ENCODE measurements around the gene SPEM3.

SPEM3 gene

DNA sequence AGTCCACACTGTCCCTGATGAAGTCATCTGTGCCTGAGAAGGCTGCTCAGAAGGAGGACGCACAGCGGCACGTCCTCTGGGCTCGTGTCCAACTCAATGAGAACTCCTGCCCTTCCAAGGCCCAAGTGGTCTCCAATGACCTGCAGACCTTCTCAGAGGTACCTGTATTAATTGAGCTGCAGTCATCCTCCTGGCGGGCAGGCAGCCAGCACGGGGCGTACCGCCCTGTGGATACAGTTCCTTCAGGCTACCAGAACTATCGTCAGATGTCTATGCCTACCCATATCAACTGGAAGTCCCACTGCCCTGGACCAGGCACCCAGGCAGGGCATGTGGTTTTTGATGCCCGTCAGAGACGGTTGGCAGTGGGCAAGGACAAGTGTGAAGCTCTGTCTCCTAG, 3.6 kb downstream of the SPEM3 start:
- H3K27ac ChIP-seq (ENCODE audit: insufficient read depth, low read length, poor library complexity, severe bottlenecking): no peak overlapping the region
- H3K27me3 ChIP-seq (replicated peaks; ENCODE audit: control insufficient read depth, insufficient read depth, low read length, poor library complexity, severe bottlenecking): no peaks in the 10 kb centered on the region
- DNase-seq: no peak

GRCh38 chr17:7435676-7436555, 7.3 kb downstream of the SPEM3 start:
- DNase-seq: peak; percentile 35 to 53 (median 51)
- peak overlapping the region; percentile 82 for H3K27ac ChIP-seq (ENCODE audit: insufficient read depth, low read length, poor library complexity, severe bottlenecking)
- H3K9me3 ChIP-seq (ENCODE audit: control insufficient read depth, low read length): no peaks in the 10 kb centered on the region
- peaks cover 51% of the 10 kb centered on the region for H3K4me1 ChIP-seq (ENCODE audit: control insufficient read depth, insufficient read depth, low read length, poor library complexity, severe bottlenecking)
- peak overlapping the region; percentile 63 for H3K4me3 ChIP-seq (ENCODE audit: insufficient read depth, low read depth, low read length, poor library complexity, severe bottlenecking)
- H3K27me3 ChIP-seq (replicated peaks; ENCODE audit: control insufficient read depth, insufficient read depth, low read length, poor library complexity, severe bottlenecking): peaks cover 26% of the 10 kb centered on the region
- H3K36me3 ChIP-seq (ENCODE audit: control insufficient read depth, insufficient read depth, low read length): no peaks in the 10 kb centered on the region

More for the DNA sequence above, 3.6 kb downstream of the SPEM3 start:
- H3K4me3 ChIP-seq (ENCODE audit: insufficient read depth, low read depth, low read length, poor library complexity, severe bottlenecking): no peak overlapping the region
- peaks cover 18% of the 10 kb centered on the region for H3K4me1 ChIP-seq (ENCODE audit: control insufficient read depth, insufficient read depth, low read length, poor library complexity, severe bottlenecking)
- no peaks in the 10 kb centered on the region for H3K36me3 ChIP-seq (ENCODE audit: control insufficient read depth, insufficient read depth, low read length)
- no peaks in the 10 kb centered on the region for H3K9me3 ChIP-seq (ENCODE audit: control insufficient read depth, low read length)

GRCh38 chr17:7436556-7437368, 8.1 kb downstream of the SPEM3 start:
- Histone ChIP-seq H3K36me3 (ENCODE audit: control insufficient read depth, insufficient read depth, low read length) (no peaks in the 10 kb centered on the region), H3K27me3 (replicated peaks; ENCODE audit: control insufficient read depth, insufficient read depth, low read length, poor library complexity, severe bottlenecking) (peaks cover 31% of the 10 kb centered on the region), H3K27ac (ENCODE audit: insufficient read depth, low read length, poor library complexity, severe bottlenecking) (peak overlapping the region; percentile 82), H3K9me3 (ENCODE audit: control insufficient read depth, low read length) (no peaks in the 10 kb centered on the region), H3K4me1 (ENCODE audit: control insufficient read depth, insufficient read depth, low read length, poor library complexity, severe bottlenecking) (peaks cover 52% of the 10 kb centered on the region), H3K4me3 (ENCODE audit: insufficient read depth, low read depth, low read length, poor library complexity, severe bottlenecking) (peak overlapping the region; percentile 63)
- DNase-seq: peak; percentile 61 to 68 (median 65)

- no peaks in the 10 kb centered on the region for H3K9me3 ChIP-seq (ENCODE audit: control insufficient read depth, low read length)
- no peaks in the 10 kb centered on the region for H3K36me3 ChIP-seq (ENCODE audit: control insufficient read depth, insufficient read depth, low read length)
- H3K4me3 ChIP-seq (ENCODE audit: insufficient read depth, low read depth, low read length, poor library complexity, severe bottlenecking): peak overlapping the region; percentile 29
- peaks cover 31% of the 10 kb centered on the region for H3K27me3 ChIP-seq (replicated peaks; ENCODE audit: control insufficient read depth, insufficient read depth, low read length, poor library complexity, severe bottlenecking)
- peaks cover 52% of the 10 kb centered on the region for H3K4me1 ChIP-seq (ENCODE audit: control insufficient read depth, insufficient read depth, low read length, poor library complexity, severe bottlenecking)
- no peak overlapping the region for H3K27ac ChIP-seq (ENCODE audit: insufficient read depth, low read length, poor library complexity, severe bottlenecking)
- no peak for DNase-seq
Measured at GRCh38 chr17:7437369-7437863, 8.8 kb downstream of the SPEM3 start.

DNA sequence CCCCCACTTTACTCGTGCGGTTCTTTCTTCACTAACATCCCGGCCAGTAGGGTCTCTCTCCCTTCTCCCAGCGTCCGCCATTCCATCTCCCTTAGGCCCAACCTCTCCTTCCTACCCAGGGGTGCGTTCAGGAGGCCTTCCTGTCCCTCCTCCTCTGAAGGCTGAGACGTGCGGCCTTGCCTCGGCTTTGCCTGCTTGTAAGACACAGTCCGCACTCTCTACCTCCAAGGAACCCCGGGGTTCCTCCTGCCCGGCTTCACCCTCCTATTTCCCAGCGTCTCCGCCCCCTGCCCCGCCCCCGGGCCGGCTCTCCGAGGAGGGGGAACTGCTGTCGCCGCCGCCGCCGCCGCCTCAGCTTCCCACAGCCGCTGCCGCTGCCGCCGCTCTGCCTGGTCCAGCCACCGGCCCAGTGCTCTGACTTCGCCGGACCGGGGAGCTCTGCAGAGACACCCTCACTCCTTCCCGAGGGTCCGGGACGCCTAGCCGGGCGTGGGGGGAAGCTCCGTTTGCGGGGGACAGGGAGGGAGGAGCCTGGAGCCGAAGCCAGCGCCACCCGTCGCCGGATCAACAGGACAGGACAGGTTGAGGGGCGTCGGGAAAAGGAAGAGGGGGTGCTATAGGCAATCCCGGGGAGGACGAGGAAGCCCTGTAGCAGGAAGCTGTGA, 9.4 kb downstream of the SPEM3 start:
- no peaks in the 10 kb centered on the region for H3K9me3 ChIP-seq (ENCODE audit: control insufficient read depth, low read length)
- H3K4me1 ChIP-seq (ENCODE audit: control insufficient read depth, insufficient read depth, low read length, poor library complexity, severe bottlenecking): peaks cover 52% of the 10 kb centered on the region
- H3K27me3 ChIP-seq (replicated peaks; ENCODE audit: control insufficient read depth, insufficient read depth, low read length, poor library complexity, severe bottlenecking): peaks cover 31% of the 10 kb centered on the region
- peak in 1 of 3 donors; percentile 29 for DNase-seq
- no peak overlapping the region for H3K4me3 ChIP-seq (ENCODE audit: insufficient read depth, low read depth, low read length, poor library complexity, severe bottlenecking)
- H3K36me3 ChIP-seq (ENCODE audit: control insufficient read depth, insufficient read depth, low read length): no peaks in the 10 kb centered on the region
- H3K27ac ChIP-seq (ENCODE audit: insufficient read depth, low read length, poor library complexity, severe bottlenecking): no peak overlapping the region

- Histone ChIP-seq H3K27me3 (replicated peaks; ENCODE audit: control insufficient read depth, insufficient read depth, low read length, poor library complexity, severe bottlenecking) (peaks cover 31% of the 10 kb centered on the region), H3K4me1 (ENCODE audit: control insufficient read depth, insufficient read depth, low read length, poor library complexity, severe bottlenecking) (peaks cover 52% of the 10 kb centered on the region), H3K36me3 (ENCODE audit: control insufficient read depth, insufficient read depth, low read length) (no peaks in the 10 kb centered on the region), H3K4me3 (ENCODE audit: insufficient read depth, low read depth, low read length, poor library complexity, severe bottlenecking) (no peak overlapping the region), H3K27ac (ENCODE audit: insufficient read depth, low read length, poor library complexity, severe bottlenecking) (no peak overlapping the region), H3K9me3 (ENCODE audit: control insufficient read depth, low read length) (no peaks in the 10 kb centered on the region)
- DNase-seq: no peak
Measured at GRCh38 chr17:7438656-7439460, 10.2 kb downstream of the SPEM3 start.

DNA sequence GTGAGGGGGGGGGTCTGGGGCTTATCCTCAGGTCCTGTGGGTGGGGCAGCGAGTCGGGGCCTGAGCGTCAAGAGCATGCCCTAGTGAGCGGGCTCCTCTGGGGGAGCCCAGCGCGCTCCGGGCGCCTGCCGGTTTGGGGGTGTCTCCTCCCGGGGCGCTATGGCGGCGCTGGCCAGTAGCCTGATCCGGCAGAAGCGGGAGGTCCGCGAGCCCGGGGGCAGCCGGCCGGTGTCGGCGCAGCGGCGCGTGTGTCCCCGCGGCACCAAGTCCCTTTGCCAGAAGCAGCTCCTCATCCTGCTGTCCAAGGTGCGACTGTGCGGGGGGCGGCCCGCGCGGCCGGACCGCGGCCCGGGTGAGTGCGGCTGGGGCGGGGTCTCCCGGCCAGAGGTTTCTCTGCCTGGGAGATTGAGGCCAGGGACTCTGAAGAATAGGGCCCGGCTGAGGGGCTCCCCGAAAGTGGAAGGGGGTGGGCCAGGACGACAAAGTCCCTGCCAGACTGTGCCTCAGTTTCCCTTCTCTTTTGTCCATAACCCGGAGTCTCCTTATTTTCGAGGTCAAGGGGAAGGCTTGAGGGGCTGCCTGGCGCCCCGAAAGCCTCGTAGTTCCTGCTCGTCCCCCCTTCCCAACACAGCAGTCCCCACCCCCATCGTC, 10.9 kb downstream of the SPEM3 start, which contains the start of gene FGF11:
Gene FGF11, plus strand, starts transcription at position 51 of the 651 bp plus-strand sequence. Its CDS starts 109 bp downstream, at position 160.
- peaks cover 52% of the 10 kb centered on the region for H3K4me1 ChIP-seq (ENCODE audit: control insufficient read depth, insufficient read depth, low read length, poor library complexity, severe bottlenecking)
- peak within 1 kb of the TSS; percentile 32 for H3K4me3 ChIP-seq (ENCODE audit: insufficient read depth, low read depth, low read length, poor library complexity, severe bottlenecking)
- DNase-seq: no peak
- no peak within 1 kb of the TSS for H3K27ac ChIP-seq (ENCODE audit: insufficient read depth, low read length, poor library complexity, severe bottlenecking)
- H3K36me3 ChIP-seq (ENCODE audit: control insufficient read depth, insufficient read depth, low read length): no peaks in the 10 kb centered on the region
- H3K27me3 ChIP-seq (replicated peaks; ENCODE audit: control insufficient read depth, insufficient read depth, low read length, poor library complexity, severe bottlenecking): peaks cover 31% of the 10 kb centered on the region
- no peaks in the 10 kb centered on the region for H3K9me3 ChIP-seq (ENCODE audit: control insufficient read depth, low read length)

GRCh38 chr17:7440113-7440833, 11.6 kb downstream of the SPEM3 start:
- peak overlapping the region; percentile 32 for H3K4me3 ChIP-seq (ENCODE audit: insufficient read depth, low read depth, low read length, poor library complexity, severe bottlenecking)
- no peak for DNase-seq
- H3K27me3 ChIP-seq (replicated peaks; ENCODE audit: control insufficient read depth, insufficient read depth, low read length, poor library complexity, severe bottlenecking): peaks cover 34% of the 10 kb centered on the region

More at GRCh38 chr17:7440113-7440833, 11.6 kb downstream of the SPEM3 start:
- Histone ChIP-seq H3K36me3 (ENCODE audit: control insufficient read depth, insufficient read depth, low read length) (no peaks in the 10 kb centered on the region), H3K4me1 (ENCODE audit: control insufficient read depth, insufficient read depth, low read length, poor library complexity, severe bottlenecking) (peaks cover 55% of the 10 kb centered on the region), H3K27ac (ENCODE audit: insufficient read depth, low read length, poor library complexity, severe bottlenecking) (no peak overlapping the region), H3K9me3 (ENCODE audit: control insufficient read depth, low read length) (no peaks in the 10 kb centered on the region)

Data from effector memory CD4-positive, alpha-beta T cell (primary cell).